Esophagus muscularis mucosa (tissue), 4 donors: ENCODE results near the gene LIN7B.

Experiments
- EP300 ChIP-seq: sonication (generic); formaldehyde crosslinking; IDR thresholded peaks from one replicate; pipeline ENCODE4 v1.6.1; 2017; ENCODE audit warnings: antibody characterized with exemption
- POLR2A ChIP-seq: fragments of 450-650 bp; IDR thresholded peaks from one replicate; pipeline ENCODE4 v1.6.1; 2017; ENCODE audit warnings: antibody characterized with exemption, moderate library complexity, mild to moderate bottlenecking, low read depth
- TF ChIP-seq, protein P1 (sequence below), 3 experiments: fragments of 200-600 bp in 2 of 3; fragments of 450-650 bp in 1 of 3; sonication (generic) in 2 of 3; IDR thresholded peaks; one replicate each; pipeline ENCODE4 v1.5.1; 2017 to 2019; ENCODE audit warnings: antibody characterized with exemption in 3 of 3, mild to moderate bottlenecking in 2 of 3, moderate library complexity in 1 of 3

DNA sequence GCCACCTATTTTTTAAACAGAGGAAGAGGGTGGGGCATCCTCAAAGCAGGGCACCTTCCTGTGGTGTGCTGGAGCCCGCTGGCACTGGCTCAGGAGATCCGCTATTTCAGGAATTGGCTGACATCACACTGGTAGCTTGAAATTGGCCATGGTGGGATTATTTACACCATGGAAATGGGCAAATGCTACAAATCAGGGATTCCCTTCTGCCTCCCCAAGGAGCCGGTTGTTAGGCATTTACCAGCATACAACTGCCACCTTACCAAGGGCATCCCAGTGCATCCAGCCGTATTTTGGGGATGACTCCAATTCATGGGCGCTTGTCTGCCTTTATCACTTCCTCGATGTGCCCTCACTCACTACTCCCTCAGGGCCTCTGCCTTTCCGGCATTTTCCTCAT lies 26.8 kb downstream of the LIN7B start:
- TF ChIP-seq POLR2A (no peak), EP300 (no peak)
- TF ChIP-seq, protein P1, sequence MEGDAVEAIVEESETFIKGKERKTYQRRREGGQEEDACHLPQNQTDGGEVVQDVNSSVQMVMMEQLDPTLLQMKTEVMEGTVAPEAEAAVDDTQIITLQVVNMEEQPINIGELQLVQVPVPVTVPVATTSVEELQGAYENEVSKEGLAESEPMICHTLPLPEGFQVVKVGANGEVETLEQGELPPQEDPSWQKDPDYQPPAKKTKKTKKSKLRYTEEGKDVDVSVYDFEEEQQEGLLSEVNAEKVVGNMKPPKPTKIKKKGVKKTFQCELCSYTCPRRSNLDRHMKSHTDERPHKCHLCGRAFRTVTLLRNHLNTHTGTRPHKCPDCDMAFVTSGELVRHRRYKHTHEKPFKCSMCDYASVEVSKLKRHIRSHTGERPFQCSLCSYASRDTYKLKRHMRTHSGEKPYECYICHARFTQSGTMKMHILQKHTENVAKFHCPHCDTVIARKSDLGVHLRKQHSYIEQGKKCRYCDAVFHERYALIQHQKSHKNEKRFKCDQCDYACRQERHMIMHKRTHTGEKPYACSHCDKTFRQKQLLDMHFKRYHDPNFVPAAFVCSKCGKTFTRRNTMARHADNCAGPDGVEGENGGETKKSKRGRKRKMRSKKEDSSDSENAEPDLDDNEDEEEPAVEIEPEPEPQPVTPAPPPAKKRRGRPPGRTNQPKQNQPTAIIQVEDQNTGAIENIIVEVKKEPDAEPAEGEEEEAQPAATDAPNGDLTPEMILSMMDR (IDR thresholded peaks at IDR 0.05), result no peak
